Measurements from ENCODE around the gene DYNAP. TPM values are rescaled to one million over a fixed set of nuclear protein-coding genes. Genes with fewer than 3 reads are reported as not detected.

Gene DYNAP
- total RNA-seq, 2 donors from 2014 or later = not detected

DNA sequence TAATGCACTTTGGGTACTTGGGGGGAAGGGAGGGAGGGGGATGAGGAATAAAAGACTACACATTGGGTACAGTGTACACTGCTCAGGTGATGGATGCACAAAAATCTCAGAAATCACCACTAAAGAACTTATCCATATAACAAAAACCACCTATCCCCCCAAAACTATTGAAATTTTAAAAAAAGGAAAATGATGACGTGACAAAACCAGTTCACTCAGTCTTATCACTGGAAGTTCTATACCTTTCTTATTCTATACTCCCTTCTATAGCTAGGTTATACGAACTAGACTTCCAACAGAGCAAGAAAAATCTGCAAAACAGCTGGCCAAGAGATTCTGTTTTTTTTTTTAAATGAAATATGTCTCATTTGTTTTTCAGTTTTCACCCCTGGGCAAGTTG is 20.8 kb downstream of the DYNAP start:
- ATAC-seq (replicated peaks) = no peak
- H3K4me1 Mint-ChIP-seq = no peaks in the 10 kb centered on the region
- H3K36me3 Mint-ChIP-seq (ENCODE audit: low read depth) = no peaks in the 10 kb centered on the region
- peaks cover 10% of the 10 kb centered on the region for H3K27me3 Mint-ChIP-seq
- H3K9me3 Mint-ChIP-seq = no peaks in the 10 kb centered on the region
- H3K27ac Mint-ChIP-seq = no peak overlapping the region
- H3K4me3 Mint-ChIP-seq = no peak overlapping the region

GRCh38 chr18:54612237-54612636 is 21.2 kb downstream of the DYNAP start:
- Mint-ChIP-seq H3K27me3 (peaks cover 9% of the 10 kb centered on the region), H3K36me3 (ENCODE audit: low read depth) (no peaks in the 10 kb centered on the region), H3K27ac (no peak overlapping the region), H3K4me3 (no peak overlapping the region), H3K4me1 (no peaks in the 10 kb centered on the region), H3K9me3 (no peaks in the 10 kb centered on the region)
- no peak for ATAC-seq (replicated peaks)

DNA sequence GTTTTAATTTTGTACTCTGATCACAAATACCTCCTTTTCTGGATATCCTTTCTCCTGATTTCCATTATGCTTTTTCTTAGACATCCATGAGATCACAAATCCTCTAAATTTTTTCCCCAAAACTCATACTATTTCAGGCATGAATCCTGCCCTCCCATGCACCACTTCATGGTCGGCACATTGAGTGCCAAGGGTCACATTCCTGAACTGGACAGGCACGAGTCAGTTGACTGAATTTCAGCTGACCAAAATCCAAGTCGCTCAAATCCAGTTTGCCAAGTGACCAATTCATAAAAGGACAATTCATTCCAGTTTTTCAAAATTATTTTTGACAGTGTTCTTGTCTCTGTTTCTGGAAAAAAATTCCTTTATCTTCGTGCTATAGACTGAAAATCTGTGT is 22.1 kb downstream of the DYNAP start:
- Mint-ChIP-seq H3K9me3 (no peaks in the 10 kb centered on the region), H3K4me3 (no peak overlapping the region), H3K36me3 (ENCODE audit: low read depth) (no peaks in the 10 kb centered on the region), H3K27ac (no peak overlapping the region), H3K4me1 (no peaks in the 10 kb centered on the region), H3K27me3 (peaks cover 7% of the 10 kb centered on the region)
- ATAC-seq (replicated peaks) = no peak

- Mint-ChIP-seq H3K36me3 (ENCODE audit: low read depth) (no peaks in the 10 kb centered on the region), H3K9me3 (no peaks in the 10 kb centered on the region), H3K4me1 (no peaks in the 10 kb centered on the region), H3K4me3 (no peak overlapping the region), H3K27ac (no peak overlapping the region), H3K27me3 (peaks cover 7% of the 10 kb centered on the region)
- no peak for ATAC-seq (replicated peaks)
These were observed 25.3 kb downstream of the DYNAP start for GRCh38 chr18:54616220-54616848.

- no peak overlapping the region for H3K27ac Mint-ChIP-seq
- no peaks in the 10 kb centered on the region for H3K36me3 Mint-ChIP-seq (ENCODE audit: low read depth)
- H3K9me3 Mint-ChIP-seq = no peaks in the 10 kb centered on the region
- no peak overlapping the region for H3K4me3 Mint-ChIP-seq
- peaks cover 7% of the 10 kb centered on the region for H3K27me3 Mint-ChIP-seq
- H3K4me1 Mint-ChIP-seq = no peaks in the 10 kb centered on the region
- no peak for ATAC-seq (replicated peaks)
These were observed 31.0 kb downstream of the DYNAP start for GRCh38 chr18:54622084-54622483.

GRCh38 chr18:54626779-54627178 is 35.7 kb downstream of the DYNAP start:
- peaks cover 8% of the 10 kb centered on the region for H3K27me3 Mint-ChIP-seq
- H3K36me3 Mint-ChIP-seq (ENCODE audit: low read depth) = no peaks in the 10 kb centered on the region

DNA sequence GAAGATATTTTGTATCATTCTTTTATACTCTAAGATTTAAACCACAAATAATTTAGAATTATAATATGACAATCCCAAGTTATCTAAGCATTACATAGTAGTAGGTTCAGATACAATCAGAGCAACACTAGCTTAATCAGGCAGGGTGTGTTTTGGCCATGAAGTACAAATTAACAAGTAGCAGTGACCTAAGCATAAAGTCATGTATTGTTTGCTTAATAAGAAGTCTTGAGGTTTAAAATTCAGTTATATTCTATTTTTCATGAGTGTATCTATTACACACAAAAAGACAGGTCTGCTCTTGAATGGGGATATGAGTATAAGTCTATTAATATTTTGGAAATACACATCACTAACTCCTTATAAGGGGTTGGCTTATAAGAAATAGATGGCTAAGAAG is 39.9 kb downstream of the DYNAP start:
- no peaks in the 10 kb centered on the region for H3K36me3 Mint-ChIP-seq (ENCODE audit: low read depth)
- peaks cover 7% of the 10 kb centered on the region for H3K27me3 Mint-ChIP-seq
- H3K4me1 Mint-ChIP-seq = no peaks in the 10 kb centered on the region
- H3K27ac Mint-ChIP-seq = no peak overlapping the region
- H3K9me3 Mint-ChIP-seq = no peaks in the 10 kb centered on the region
- H3K4me3 Mint-ChIP-seq = no peak overlapping the region
- no peak for ATAC-seq (replicated peaks)

More at GRCh38 chr18:54626779-54627178, 35.7 kb downstream of the DYNAP start:
- ATAC-seq (replicated peaks) = no peak
- Mint-ChIP-seq H3K9me3 (no peaks in the 10 kb centered on the region), H3K4me3 (no peak overlapping the region), H3K27ac (no peak overlapping the region), H3K4me1 (no peaks in the 10 kb centered on the region)

DNA sequence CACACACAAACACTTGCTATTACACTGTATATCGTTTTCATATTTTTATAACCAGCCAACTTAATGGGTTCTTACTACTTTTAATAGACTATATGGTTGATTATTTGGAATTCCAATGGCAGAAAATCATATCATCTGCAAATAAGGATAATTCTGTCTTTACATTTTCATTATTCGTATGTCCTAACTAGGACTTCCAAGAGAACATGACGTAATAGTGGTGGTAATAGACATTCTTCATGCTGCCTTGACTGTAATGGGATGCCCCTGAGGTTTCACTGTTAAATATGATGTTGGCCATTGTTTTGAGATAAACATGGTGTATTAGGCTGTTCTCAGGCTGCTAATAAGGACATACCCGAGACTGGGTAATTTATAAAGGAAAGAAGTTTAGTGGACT is 45.2 kb downstream of the DYNAP start:
- H3K27ac Mint-ChIP-seq = no peak overlapping the region
- H3K9me3 Mint-ChIP-seq = peaks cover 3% of the 10 kb centered on the region
- no peak for ATAC-seq (replicated peaks)
- H3K36me3 Mint-ChIP-seq (ENCODE audit: low read depth) = no peaks in the 10 kb centered on the region
- peaks cover 19% of the 10 kb centered on the region for H3K27me3 Mint-ChIP-seq
- no peak overlapping the region for H3K4me3 Mint-ChIP-seq
- no peaks in the 10 kb centered on the region for H3K4me1 Mint-ChIP-seq

DNA sequence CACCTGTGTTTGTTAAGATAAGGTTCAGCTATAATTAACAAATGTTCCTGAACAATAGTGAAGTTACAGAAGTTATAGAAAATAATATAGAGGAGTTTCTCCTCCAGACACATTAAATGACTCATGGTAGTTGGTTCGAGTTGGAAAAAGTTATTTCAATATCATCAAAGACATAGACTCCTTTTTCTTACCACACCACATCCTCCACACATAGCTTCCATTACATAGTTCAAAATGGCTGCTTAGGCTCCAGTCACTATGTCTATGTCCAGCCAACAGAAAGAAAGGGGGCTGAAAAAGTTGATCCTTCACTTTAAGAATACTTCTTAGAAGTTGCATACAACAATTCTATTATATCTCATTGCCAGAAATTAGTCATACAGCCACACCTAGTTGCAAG is 50.7 kb downstream of the DYNAP start:
- Mint-ChIP-seq H3K9me3 (no peaks in the 10 kb centered on the region), H3K36me3 (ENCODE audit: low read depth) (no peaks in the 10 kb centered on the region), H3K27me3 (peaks cover 22% of the 10 kb centered on the region), H3K4me1 (no peaks in the 10 kb centered on the region), H3K4me3 (no peak overlapping the region), H3K27ac (no peak overlapping the region)
- ATAC-seq (replicated peaks) = no peak

GRCh38 chr18:54647176-54647575 is 56.1 kb downstream of the DYNAP start:
- Mint-ChIP-seq H3K4me1 (no peaks in the 10 kb centered on the region), H3K36me3 (ENCODE audit: low read depth) (no peaks in the 10 kb centered on the region), H3K27ac (no peak overlapping the region), H3K9me3 (no peaks in the 10 kb centered on the region), H3K27me3 (peaks cover 20% of the 10 kb centered on the region), H3K4me3 (no peak overlapping the region)
- ATAC-seq (replicated peaks) = no peak

Other genes with a start within 250 kb of the DYNAP start
- gene STARD6, start 233.4 kb upstream of the DYNAP start, total RNA-seq = under 1 TPM in 1 of 2 donors, not detected in 1; 0.32 TPM
- gene C18orf54, start 233.3 kb upstream of the DYNAP start, total RNA-seq = 10 to 100 TPM; 11.5 to 14.0 TPM
- gene RAB27B, start 237.2 kb downstream of the DYNAP start, total RNA-seq = under 1 TPM; 0.28 to 0.50 TPM

Data from activated T-helper 17 cell treated with anti-CD3 and anti-CD28 coated beads, Interleukin-2, amount 50 U/mL, for 72 hours (primary cell).